Esophagus muscularis mucosa (tissue), 4 donors: ENCODE data around the gene ELP2. TPM values are rescaled to one million over a fixed set of nuclear protein-coding genes. Genes with fewer than 3 reads are reported as not detected.

Source experiments
- DNase-seq: peaks from one replicate; pipeline ENCODE4 v3.0.0-alpha.2; 2017; ENCODE audit errors: extremely low spot score
- H3K27ac ChIP-seq, 4 donors: fragments of 200-600 bp; sonication (generic); replicated peaks in 1 of 4; 1 replicate in 3 of 4; 2 replicates in 1 of 4; pipeline ENCODE4 v1.5.1; 2016 to 2019; ENCODE audit warnings: mild to moderate bottlenecking in 1 of 4
- H3K27me3 ChIP-seq, 4 donors: fragments of 200-600 bp; sonication (generic); one replicate each; pipeline versions ENCODE4 v1.5.1 to v1.6.0; 2016 to 2019
- H3K36me3 ChIP-seq, 4 donors: fragments of 200-600 bp; sonication (generic); one replicate each; pipeline ENCODE4 v1.5.1; 2016 to 2019
- H3K4me1 ChIP-seq, 4 donors: fragments of 200-600 bp; sonication (generic); one replicate each; pipeline ENCODE4 v1.5.1; 2016 to 2019
- H3K4me3 ChIP-seq, 4 donors: fragments of 200-600 bp; sonication (generic); 1 replicate in 2 of 4; 2 replicates in 2 of 4; pipeline ENCODE4 v1.5.1; 2016 to 2019; ENCODE audit warnings: mild to moderate bottlenecking in 4 of 4, moderate library complexity in 1 of 4
- H3K9me3 ChIP-seq, 4 donors: fragments of 200-600 bp; sonication (generic); 1 replicate in 3 of 4; 2 replicates in 1 of 4; pipeline ENCODE4 v1.5.1; 2016 to 2019
- EP300 ChIP-seq: sonication (generic); formaldehyde crosslinking; IDR thresholded peaks from one replicate; pipeline ENCODE4 v1.6.1; 2017; ENCODE audit warnings: antibody characterized with exemption
- POLR2A ChIP-seq: fragments of 450-650 bp; IDR thresholded peaks from one replicate; pipeline ENCODE4 v1.6.1; 2017; ENCODE audit warnings: antibody characterized with exemption, moderate library complexity, mild to moderate bottlenecking, low read depth
- POLR2AphosphoS5 ChIP-seq, 2 donors: sonication (generic); formaldehyde crosslinking; IDR thresholded peaks; one replicate each; pipeline ENCODE4 v1.6.1; 2017; ENCODE audit warnings: antibody characterized with exemption in 2 of 2
- WGBS: methylation state at CpG from one replicate; pipeline ENCODE4 v1.1.5; 2018; 5-methylcytosine and 5-hydroxymethylcytosine counted together
- intact Hi-C: fragments of 100-400 bp; cut with DNase I; formaldehyde crosslinking; loops from one replicate; pipeline ENCODE4 v1.15.1; 2023
- total RNA-seq, 4 donors: library from RNA; depleted of rRNA; stranded (reverse); fragments of >200 nt; gene quantifications; one replicate each; pipeline versions ENCODE4 v1.1.0 to v1.2.1, GENCODE V29; 2016
- TF ChIP-seq, protein P1 (sequence below), 3 experiments: fragments of 200-600 bp in 2 of 3; fragments of 450-650 bp in 1 of 3; sonication (generic) in 2 of 3; IDR thresholded peaks; one replicate each; pipeline ENCODE4 v1.5.1; 2017 to 2019; ENCODE audit warnings: antibody characterized with exemption in 3 of 3, mild to moderate bottlenecking in 2 of 3, moderate library complexity in 1 of 3

Gene ELP2
- total RNA-seq, 4 donors from 2014 or later = 43.4 to 63.1 (median 48.2) TPM

DNA sequence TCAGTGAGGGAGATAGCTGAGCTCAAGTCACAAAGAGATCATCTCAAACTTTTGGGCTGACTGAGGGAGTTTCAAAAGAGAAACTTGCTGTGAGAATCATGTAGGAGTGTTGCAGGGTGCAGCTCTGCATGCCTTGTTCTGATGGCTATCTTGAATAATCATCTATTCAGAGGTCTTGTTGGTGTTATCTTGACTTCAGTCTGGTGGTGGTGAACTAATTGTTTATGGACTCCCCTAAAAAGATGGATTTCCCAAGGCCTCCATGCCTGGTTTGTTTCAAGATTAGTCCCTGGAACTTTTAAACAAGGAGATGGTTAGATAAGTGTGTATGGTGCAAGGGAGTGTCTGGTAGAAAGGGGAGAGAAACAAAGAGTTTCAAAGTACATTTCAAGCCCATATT is 30.4 kb upstream of the ELP2 start:
- H3K27me3 ChIP-seq = peaks cover 0 to 20% (median 0%) of the 10 kb centered on the region in 4 donors
- no peak overlapping the region for H3K27ac ChIP-seq
- DNase-seq = no peak
- TF ChIP-seq, protein P1, sequence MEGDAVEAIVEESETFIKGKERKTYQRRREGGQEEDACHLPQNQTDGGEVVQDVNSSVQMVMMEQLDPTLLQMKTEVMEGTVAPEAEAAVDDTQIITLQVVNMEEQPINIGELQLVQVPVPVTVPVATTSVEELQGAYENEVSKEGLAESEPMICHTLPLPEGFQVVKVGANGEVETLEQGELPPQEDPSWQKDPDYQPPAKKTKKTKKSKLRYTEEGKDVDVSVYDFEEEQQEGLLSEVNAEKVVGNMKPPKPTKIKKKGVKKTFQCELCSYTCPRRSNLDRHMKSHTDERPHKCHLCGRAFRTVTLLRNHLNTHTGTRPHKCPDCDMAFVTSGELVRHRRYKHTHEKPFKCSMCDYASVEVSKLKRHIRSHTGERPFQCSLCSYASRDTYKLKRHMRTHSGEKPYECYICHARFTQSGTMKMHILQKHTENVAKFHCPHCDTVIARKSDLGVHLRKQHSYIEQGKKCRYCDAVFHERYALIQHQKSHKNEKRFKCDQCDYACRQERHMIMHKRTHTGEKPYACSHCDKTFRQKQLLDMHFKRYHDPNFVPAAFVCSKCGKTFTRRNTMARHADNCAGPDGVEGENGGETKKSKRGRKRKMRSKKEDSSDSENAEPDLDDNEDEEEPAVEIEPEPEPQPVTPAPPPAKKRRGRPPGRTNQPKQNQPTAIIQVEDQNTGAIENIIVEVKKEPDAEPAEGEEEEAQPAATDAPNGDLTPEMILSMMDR (IDR thresholded peaks at IDR 0.05) = no peak
- TF ChIP-seq POLR2A (no peak), POLR2AphosphoS5 (IDR thresholded peaks at IDR 0.05) (no peak), EP300 (no peak)
- intact Hi-C loops = no loop called here
- H3K9me3 ChIP-seq = no peaks in the 10 kb centered on the region
- H3K4me3 ChIP-seq = no peak overlapping the region
- H3K4me1 ChIP-seq = no peaks in the 10 kb centered on the region
- no peaks in the 10 kb centered on the region for H3K36me3 ChIP-seq

DNA sequence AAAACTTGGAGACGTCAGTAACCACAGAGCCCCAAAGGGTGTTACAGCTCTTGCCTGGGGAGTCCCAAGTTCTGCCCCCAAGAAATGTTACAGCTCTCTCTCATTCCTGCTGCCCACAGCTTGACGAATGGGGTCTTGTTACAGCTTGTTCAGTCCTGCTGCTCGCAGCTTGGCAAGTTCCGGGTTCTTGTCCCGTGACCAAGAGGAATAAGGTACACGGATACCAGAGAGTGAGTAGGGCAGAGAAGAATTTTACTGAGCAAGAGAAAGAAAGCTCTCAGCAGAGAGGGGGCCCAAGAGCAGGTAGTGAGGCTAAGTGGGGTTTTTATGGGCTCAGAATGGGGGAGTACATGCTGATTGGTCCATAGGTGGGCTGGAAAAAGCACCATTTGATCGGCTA is 27.8 kb upstream of the ELP2 start:
- H3K4me3 ChIP-seq = no peak overlapping the region
- H3K27me3 ChIP-seq = peaks cover 0 to 11% (median 0%) of the 10 kb centered on the region in 4 donors
- H3K4me1 ChIP-seq = no peaks in the 10 kb centered on the region
- H3K9me3 ChIP-seq = no peaks in the 10 kb centered on the region
- DNase-seq = no peak
- no peaks in the 10 kb centered on the region for H3K36me3 ChIP-seq
- WGBS = 96% methylated on average over 7 of the region's 7 CpGs
- TF ChIP-seq POLR2AphosphoS5 (IDR thresholded peaks at IDR 0.05) = no peak
- TF ChIP-seq POLR2A = no peak
- TF ChIP-seq, protein P1 (IDR thresholded peaks at IDR 0.05) = no peak
- no peak for TF ChIP-seq EP300
- no peak overlapping the region for H3K27ac ChIP-seq
- intact Hi-C loops = no loop called here

DNA sequence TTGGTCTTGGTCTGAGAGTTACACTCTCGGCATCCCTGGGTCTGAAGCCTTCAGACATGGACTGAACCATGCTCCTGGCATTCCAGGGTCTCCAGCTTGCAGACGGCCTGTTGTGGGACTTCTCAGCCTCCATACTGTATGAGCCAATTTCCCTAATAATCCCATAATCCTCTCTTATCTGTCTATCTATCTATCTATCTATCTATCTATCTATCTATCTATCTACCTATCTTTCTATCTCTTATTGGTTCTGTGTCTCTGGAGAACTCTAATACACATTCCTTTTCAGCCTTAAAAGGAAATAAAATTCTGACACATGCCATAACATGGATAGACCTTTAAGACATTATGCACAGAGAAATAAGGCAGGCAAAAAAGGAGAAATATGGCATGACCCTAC is 24.9 kb upstream of the ELP2 start:
- Histone ChIP-seq H3K36me3 (peaks cover 0 to 18% (median 2%) of the 10 kb centered on the region in 4 donors), H3K4me1 (no peaks in the 10 kb centered on the region), H3K4me3 (no peak overlapping the region), H3K27me3 (peaks cover 0 to 11% (median 0%) of the 10 kb centered on the region in 4 donors), H3K27ac (no peak overlapping the region), H3K9me3 (no peaks in the 10 kb centered on the region)
- TF ChIP-seq, protein P1 (IDR thresholded peaks at IDR 0.05) = no peak
- TF ChIP-seq POLR2AphosphoS5 (IDR thresholded peaks at IDR 0.05) (no peak), EP300 (no peak), POLR2A (no peak)
- intact Hi-C loops = no loop called here
- no peak for DNase-seq
- 98% methylated on average over 2 of the region's 2 CpGs for WGBS

DNA sequence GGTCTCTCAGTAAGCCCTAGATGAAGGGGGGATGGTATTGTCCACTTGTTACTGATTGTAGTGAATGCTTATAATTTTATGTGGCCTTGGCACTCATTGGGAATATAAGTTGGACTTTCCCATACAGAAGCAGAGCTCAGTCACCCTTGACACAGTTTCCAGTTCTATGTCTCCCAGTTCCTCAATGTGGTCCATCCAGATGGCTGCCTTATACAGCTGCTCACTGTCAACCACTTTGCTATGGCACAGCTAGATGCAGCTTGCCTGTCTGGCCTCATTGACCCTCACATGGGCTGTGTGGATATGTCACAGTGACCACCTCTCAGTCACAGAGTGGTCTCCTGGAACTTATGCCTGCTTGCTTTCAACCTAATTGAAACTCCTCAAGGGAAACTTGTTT is 22.2 kb upstream of the ELP2 start:
- DNase-seq = no peak
- TF ChIP-seq EP300 = no peak

DNA sequence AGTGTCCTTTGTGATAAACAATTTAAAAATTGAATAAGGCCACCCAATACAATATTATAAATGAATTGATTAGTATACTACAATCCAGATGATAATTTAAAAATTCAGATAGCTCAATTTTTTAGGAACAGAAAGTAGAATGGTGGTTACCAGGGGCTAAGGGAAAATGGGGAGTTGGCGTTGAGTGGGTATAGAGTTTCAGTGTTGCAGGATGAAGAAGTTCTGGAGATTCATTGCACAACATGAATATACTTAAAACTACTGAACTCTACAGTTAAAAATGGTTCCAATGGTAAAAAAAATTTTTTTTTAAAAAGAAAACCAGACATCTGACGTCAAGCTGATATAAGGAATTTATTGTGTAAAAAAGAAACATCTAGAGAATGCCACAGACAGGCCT is 21.5 kb upstream of the ELP2 start:
- no peaks in the 10 kb centered on the region for H3K4me1 ChIP-seq
- intact Hi-C loops = no loop called here

More for the DNA sequence above, 22.2 kb upstream of the ELP2 start:
- Histone ChIP-seq H3K9me3 (no peaks in the 10 kb centered on the region), H3K27ac (no peak overlapping the region), H3K4me1 (no peaks in the 10 kb centered on the region), H3K36me3 (peaks cover 16 to 43% (median 24%) of the 10 kb centered on the region in 4 donors), H3K4me3 (no peak overlapping the region), H3K27me3 (no peaks in the 10 kb centered on the region)
- intact Hi-C loops = no loop called here

More for the DNA sequence above, 21.5 kb upstream of the ELP2 start:
- no peak overlapping the region for H3K27ac ChIP-seq
- TF ChIP-seq, protein P1 (IDR thresholded peaks at IDR 0.05) = no peak
- TF ChIP-seq POLR2AphosphoS5 (IDR thresholded peaks at IDR 0.05) (no peak), EP300 (no peak)
- no peaks in the 10 kb centered on the region for H3K9me3 ChIP-seq
- WGBS = 46% methylated on average over 2 of the region's 2 CpGs
- no peaks in the 10 kb centered on the region for H3K27me3 ChIP-seq
- H3K36me3 ChIP-seq = peaks cover 19 to 51% (median 30%) of the 10 kb centered on the region in 4 donors
- no peak overlapping the region for H3K4me3 ChIP-seq
- DNase-seq = no peak
